ENCODE data around the gene SIRT7.
"Not testable (repeated sequence)": the region's sequence is repeated elsewhere in the genome, so short reads cannot be mapped to it uniquely, and the experiment has no call there.

The SIRT7 gene

DNA sequence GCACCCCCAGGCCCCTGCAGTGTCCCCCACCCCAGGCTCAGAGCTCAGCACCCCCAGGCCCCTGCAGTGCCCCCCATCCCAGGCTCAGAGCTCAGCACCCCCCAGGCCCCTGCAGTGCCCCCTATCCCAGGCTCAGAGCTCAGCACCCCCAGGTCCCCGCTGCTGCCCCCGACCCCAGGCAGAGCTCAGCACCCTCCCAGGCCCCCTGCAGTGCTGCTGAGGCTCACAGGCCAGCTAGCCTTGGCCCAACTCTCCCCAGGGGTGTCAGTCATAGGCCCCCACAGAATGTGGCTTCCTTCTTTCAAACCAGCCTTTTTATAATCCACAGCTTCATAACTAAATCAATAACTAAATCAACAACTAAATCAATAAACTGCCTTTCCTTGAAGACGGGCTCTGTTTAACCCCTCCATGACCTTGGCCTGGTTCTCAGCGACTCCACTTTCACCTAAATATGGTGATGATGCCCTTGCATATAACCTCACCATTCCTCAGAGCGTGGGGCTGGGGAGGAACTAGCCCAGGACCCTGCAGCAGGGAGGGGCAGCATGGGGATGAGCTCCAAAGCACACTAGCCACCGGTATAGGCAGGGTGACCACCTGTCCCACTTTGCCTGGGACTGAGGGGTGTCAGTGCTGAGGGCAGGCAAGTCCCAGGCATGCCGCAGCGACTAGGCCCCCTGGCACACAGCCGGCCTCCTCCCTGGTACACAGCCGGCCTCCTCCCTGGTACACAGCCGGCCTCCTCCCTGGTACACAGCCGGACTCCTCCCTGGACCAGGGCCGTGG is 38.0 kb upstream of the SIRT7 start:
- intact Hi-C loops (cut with DNase I; ENCODE audit: low total_unique reads), result no loop called here
- Histone ChIP-seq H3K36me3 (no peaks in the 10 kb centered on the region), H3K4me3 (no peak overlapping the region), H3K4me1 (peaks cover 0 to 20% (median 14%) of the 10 kb centered on the region in 4 donors), H3K27me3 (peaks cover 5 to 79% of the 10 kb centered on the region in 2 donors), H3K9me3 (no peaks in the 10 kb centered on the region), H3K27ac (no peak overlapping the region)
- TF ChIP-seq CTCF (IDR thresholded peaks at IDR 0.05), result no peak
- no peak for DNase-seq

DNA sequence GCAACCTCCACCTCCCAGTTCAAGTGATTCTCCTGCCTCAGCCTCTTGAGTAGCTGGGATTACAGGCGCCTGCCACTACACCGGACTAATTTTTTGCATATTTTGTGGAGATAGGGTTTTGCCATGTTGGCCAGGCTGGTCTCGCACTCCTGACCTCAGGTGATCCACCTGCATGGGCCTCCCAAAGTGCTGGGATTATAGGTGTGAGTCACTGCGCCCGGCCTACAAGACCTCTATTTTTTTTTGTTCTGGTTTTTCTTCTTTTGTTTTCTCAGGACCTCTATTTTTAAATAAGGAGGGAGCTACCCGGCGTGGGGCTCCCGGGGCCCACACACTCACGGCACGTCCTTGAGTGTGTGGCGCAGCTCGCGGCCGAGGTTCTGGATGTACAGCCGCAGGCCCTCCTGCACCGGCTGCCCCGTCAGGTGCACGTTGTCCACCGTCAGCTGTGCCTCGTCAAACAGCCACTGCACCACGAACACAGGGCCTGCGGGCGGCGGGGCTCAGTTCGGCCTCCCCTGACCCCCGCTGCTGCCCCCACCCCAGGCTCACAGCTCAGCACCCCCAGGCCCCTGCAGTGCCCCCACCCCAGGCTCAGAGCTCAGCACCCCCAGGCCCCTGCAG is 37.2 kb upstream of the SIRT7 start:
- no peak for DNase-seq
- no peaks in the 10 kb centered on the region for H3K9me3 ChIP-seq
- intact Hi-C loops (cut with DNase I; ENCODE audit: low total_unique reads), result no loop called here
- H3K27me3 ChIP-seq, result peaks cover 5 to 71% of the 10 kb centered on the region in 2 donors
- no peaks in the 10 kb centered on the region for H3K36me3 ChIP-seq
- TF ChIP-seq CTCF (IDR thresholded peaks at IDR 0.05), result no peak
- peaks cover 0 to 14% (median 9%) of the 10 kb centered on the region in 4 donors for H3K4me1 ChIP-seq
- H3K4me3 ChIP-seq, result no peak overlapping the region
- H3K27ac ChIP-seq, result no peak overlapping the region

DNA sequence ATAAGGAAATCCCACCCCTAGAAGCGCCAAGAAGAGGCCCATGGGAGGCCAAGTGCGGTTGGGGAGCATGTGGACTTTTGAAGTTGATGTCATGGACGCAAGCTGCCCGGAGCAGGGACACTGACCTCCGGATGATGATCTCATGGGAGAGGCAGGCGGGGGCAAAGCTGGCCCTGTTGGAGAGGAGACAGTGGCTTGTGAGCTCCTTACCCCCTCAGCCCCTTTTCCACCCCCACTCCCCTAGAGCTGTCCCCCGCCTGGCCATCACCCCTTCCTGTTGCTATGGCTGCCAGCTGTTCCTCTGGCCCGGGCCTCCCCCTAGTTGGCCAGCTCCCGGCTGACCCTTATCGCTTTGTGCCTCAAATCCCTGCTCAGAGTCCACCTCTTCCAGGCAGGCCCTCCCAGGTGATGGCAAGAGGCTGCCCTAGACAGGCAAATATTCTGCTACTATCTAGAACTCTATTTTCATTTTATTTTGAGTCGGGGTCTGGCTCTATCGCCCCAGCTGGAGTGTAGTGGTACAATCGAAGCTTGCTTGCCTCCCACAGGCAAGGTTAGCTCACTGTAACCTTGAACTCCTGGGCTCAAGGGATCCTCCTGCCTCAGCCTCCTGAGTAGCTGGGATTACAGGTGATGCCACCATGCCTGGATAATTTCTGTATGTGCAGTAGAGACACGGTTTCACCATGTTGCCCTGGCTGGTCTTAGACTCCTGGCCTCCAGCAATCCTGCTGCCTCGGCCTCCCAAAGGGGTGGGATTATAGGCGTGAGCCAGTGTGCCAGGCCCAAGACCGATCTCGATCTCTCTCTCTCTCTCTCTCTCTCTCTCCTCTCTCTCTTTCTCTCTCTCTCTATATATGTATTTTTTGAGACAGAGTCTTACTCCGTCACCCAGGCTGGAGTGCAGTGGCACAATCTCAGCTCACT is 36.4 kb upstream of the SIRT7 start:
- Histone ChIP-seq H3K9me3 (no peaks in the 10 kb centered on the region), H3K27ac (no peak overlapping the region), H3K4me3 (no peak overlapping the region), H3K36me3 (no peaks in the 10 kb centered on the region), H3K4me1 (peaks cover 0 to 6% (median 2%) of the 10 kb centered on the region in 4 donors), H3K27me3 (peaks cover 5 to 63% of the 10 kb centered on the region in 2 donors)
- no peak for TF ChIP-seq CTCF (IDR thresholded peaks at IDR 0.05)
- intact Hi-C loops (cut with DNase I; ENCODE audit: low total_unique reads), result no loop called here
- DNase-seq, result no peak

DNA sequence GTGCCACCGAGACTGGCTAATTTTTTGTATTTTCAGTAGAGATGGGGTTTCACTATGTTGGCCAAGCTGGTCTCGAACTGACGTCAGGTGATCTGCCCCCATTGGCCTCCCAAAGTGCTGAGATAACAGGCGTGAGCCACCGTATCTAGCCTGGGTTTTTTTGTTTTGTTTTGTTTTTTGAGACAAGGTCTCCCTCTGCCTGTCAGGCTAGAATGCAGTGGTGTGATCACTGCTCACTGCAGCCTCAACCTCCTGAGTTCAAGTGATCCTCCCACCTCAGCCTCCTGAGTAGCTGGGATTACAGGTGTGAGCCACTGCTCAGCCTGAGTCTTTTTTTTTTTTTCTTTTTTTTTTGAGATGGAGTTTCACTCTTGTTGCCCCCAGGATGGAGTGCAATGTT is 35.5 kb upstream of the SIRT7 start:
- H3K27me3 ChIP-seq, result peaks cover 0 to 54% of the 10 kb centered on the region in 2 donors
- H3K36me3 ChIP-seq; DNase-seq; H3K4me1 ChIP-seq; intact Hi-C loops (cut with DNase I; ENCODE audit: low total_unique reads); H3K9me3 ChIP-seq; H3K27ac ChIP-seq; H3K4me3 ChIP-seq: not testable (repeated sequence)

GRCh38 chr17:81952792-81953228 is 34.8 kb upstream of the SIRT7 start:
- no peak overlapping the region for H3K27ac ChIP-seq
- no peaks in the 10 kb centered on the region for H3K36me3 ChIP-seq
- H3K9me3 ChIP-seq, result no peaks in the 10 kb centered on the region
- no peak overlapping the region for H3K4me3 ChIP-seq
- no peaks in the 10 kb centered on the region for H3K4me1 ChIP-seq
- H3K27me3 ChIP-seq, result peaks cover 0 to 47% of the 10 kb centered on the region in 2 donors
- intact Hi-C loops (cut with DNase I; ENCODE audit: low total_unique reads), result no loop called here
- TF ChIP-seq CTCF (IDR thresholded peaks at IDR 0.05), result no peak
- DNase-seq, result no peak
